GM18868 (cell line): Measurements from ENCODE around the gene LRP2.
"Not testable (repeated sequence)": the region's sequence is repeated elsewhere in the genome, so short reads cannot be mapped to it uniquely, and the experiment has no call there.

Source experiments
- ATAC-seq: cut with Tn5 transposase; IDR thresholded peaks from one replicate; pipeline ENCODE4 v1.9.1; 2021; ENCODE audit warnings: mild to moderate bottlenecking, moderate library complexity; ENCODE audit not compliant: unreplicated experiment

LRP2 gene

DNA sequence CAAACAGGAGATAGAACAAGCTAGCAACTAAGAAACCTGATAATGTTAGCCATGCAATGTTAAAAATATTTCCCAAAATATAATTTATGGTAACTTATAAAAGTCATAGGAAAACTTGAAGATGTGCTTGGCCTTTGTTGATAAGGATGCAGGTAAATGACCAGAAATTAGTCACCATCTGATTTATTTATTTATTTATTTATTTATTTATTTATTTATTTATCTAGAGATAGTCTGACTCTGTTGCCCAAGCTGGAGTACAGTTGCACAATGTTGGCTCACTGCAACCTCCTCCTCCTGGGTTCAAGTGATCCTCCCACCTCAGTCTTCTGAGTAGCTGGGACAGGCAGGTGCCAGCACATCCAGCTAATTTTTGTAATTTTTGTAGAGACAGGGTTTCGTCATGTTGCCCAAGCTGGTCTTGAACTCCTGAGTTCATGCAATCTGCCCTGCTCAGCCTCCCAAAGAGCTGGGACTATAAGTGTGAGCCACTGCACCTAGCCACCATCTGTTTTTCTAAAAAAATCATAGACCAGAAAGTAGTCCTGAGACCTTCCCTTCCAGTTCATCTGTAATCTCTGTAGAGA lies 183.4 kb downstream of the LRP2 start:
- no peak for ATAC-seq

DNA sequence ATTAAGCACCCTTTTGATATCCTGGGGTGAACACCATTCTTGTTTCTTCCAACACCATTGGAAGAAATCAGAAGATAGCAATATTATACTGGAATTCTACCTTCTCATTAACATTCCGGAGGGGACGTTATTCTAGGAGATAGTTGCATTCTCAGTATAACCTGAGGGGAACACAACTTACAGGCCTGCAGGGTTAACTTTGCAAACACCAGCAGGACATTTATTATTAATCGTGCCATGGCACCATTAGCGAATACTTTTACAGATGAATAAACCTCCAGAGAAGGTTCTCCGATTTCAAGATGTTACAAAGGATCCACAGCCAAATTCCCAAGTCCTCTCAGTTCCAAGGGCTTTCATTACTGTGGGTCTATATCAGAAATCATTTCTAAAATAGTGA lies 184.0 kb downstream of the LRP2 start:
- no peak for ATAC-seq

DNA sequence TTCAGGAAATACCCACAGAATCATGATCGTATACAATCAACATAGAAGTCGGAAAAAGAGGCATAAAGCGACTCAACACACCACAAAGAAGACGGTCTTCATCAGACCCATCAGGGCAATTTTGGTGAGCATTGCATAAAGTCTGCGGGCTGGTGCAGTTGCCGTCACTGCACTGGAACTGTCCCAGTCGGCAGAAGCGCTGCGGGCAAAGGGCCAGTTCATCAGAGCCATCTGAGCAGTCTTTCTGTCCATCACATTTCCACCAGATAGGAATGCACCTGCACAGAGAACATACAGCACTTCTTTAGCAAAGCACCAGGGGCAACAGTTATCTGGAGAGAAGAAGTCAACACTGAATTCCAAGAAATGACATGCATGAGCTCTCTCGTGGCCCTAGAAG lies 187.2 kb downstream of the LRP2 start:
- ATAC-seq: no peak

DNA sequence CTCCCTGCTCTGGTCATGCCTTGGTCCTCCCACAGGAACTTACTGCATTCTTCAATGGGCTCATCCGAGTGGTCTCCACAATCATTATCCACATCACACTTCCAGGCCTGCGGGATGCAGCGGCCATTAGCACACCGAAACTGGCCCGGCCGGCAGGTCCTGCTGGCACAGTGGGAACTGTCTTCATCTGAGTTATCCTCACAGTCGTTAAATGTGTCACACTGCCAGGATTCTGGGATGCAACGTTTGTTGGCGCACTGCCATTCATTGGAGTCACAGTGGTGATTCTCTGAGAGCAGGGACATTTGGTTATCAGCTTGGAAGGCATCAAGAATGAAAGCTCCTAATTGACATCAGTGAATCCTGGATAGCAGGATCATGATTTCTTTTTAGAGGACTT lies 188.5 kb downstream of the LRP2 start:
- ATAC-seq: no peak

DNA sequence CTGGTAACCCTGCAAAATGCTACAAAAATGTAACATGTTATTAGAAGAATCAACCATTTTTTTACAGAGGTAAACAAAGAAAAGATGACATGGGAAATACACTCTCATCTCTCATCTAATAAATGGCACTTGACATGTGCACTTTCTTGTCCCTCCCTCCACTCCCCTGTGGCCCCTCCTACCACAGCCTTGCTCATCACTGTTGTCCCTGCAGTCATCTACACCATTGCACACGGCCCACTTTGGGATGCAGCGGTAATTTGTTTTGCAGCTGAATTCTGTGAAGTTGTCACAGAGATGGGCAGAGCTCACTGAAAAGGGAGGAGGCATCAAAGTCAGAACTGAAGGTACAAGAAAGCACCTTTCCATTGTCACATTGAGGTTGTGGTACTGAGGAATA lies 189.4 kb downstream of the LRP2 start:
- ATAC-seq: no peak

DNA sequence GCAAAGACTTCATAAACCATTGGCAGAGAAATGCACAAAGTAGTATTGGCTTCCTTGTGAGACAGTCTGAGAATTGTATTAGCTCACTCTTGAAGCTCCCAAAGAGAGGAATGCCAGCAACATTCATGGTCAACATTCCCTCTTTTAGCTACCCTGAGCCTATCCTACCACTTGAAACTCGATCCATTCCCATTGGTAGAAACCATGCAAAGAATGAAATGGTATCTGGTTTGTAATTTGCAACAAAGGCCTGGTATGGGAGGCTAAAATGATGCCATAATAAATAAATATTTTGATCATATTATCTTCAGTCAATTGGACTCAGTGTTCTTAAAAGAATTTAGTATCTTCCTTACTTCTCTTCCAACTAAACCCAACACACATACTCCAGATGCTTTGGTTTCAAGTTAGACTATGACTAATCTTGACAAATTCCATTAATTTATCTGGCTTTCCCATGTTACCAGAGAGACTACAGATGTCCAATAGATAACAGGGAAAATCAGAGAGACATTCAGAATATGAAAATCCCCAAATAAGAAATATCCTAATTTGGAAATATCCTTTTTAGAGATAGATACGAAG lies 190.1 kb downstream of the LRP2 start:
- no peak for ATAC-seq

DNA sequence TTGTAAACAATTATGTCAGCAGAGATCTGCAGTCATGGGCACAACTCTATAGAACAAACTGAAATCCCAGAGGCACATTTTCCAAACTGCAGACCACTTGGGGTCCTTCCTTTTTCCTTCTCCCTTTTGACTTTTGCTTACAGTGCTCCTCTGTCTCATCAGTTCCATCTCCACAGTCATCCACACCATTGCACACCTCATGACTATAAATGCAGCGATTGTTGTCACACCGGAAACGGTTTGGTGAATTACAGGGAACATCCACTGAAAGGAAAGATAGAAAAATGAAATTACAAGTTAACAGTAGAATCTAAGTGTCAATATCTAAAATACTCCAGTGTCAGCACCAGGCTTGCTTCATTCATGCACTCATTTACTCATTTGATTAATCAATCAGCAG lies 196.5 kb downstream of the LRP2 start:
- ATAC-seq: no peak

DNA sequence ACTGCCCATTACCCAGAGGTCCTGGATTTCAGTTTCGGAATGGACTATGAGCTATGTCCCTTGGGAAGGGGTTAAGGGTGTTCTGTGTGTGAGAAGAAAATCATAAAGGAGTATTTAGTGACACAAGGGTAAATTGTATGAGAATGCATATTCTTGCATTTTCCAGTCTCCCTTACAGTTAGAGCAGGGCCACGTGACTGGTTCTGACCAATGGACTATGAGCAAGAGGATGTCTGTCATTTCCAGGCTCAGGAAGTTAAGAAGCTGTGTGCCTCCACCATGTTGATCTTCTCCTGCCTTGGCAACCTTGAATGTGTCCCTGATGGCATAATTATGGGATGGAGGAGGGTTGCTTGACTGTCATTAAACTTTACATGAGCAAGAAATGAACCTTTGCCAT lies 198.0 kb downstream of the LRP2 start:
- ATAC-seq: no peak

DNA sequence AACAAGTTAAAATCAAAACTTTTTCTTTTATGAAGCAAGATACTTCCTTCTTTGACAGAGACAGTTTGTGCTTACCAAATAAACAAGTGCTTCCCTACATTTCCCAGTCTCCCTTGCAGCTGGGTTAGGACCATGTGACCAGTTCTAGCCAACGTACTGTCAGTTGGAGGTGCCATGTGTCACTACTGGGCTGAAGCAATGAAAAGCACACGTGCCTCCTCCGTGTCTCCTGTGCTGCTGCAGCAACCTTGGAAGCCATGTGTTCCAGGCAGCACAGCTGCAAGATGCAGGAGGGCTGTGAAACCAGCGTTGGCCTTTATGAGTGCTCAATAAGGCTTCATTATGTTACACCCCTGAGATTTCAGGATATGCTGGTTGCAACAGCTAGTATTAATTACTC lies 199.7 kb downstream of the LRP2 start:
- ATAC-seq: no peak

DNA sequence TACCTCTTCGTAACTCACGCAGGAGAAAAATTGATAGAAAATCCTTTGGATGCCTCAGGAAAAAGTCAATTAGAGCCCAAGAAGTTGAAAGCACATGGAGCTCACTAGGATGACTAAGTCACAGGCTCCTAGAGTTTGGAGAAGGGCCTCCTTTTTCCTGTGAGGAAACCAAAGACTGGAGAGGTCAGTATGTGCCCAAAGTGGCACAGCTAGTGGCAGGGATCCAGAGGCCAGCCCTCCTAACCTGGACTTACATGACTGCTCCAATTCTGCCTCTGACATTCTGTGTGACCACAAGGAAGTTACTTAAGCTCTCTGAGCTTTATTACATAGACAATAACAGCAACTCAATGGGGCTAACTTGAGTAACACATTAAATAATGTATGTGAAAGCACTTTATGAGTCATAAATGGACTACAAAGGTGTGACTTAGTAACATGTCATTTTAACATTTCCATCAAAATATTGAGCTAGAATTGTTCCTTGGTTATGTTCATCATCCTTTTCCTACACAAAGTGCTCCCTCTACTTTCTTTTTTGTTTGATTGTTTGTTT lies 201.3 kb downstream of the LRP2 start:
- no peak for ATAC-seq

DNA sequence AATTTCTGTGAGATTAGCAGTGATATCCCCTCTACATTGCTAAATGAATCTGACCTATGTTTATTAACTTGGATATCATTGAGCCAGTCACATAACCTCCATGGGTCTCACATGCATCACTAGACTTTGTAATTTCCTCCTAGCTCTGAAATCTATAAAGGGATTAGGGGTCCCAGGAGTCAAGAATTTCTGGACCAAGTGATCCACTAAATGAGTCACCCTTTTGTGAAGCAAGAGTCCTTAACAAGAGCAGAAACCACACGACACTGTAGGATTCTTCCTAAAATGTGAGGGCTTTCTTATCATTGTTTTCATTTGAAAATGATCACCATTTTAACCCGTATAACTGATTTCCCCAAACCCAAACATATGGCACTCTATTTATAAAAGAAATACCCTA lies 202.6 kb downstream of the LRP2 start:
- ATAC-seq: no peak

DNA sequence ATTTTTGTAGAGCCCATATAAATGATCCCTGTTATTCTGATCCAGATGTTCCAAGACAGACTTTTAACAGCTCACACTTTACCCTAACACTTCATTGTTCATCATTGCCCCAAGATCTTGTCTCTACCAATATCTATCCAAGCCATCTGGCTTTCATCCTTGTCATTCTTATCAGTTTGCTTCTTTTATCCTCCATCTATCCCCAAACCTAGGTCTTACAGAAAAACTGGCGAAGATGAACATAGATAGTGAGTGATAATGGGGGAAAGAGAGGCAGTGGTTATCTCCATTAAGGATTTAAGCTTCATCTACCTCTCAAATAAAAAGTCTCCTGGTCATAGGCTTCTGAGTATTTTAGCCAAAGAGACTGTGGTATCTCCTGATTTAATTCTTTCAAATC lies 203.5 kb downstream of the LRP2 start:
- ATAC-seq: no peak

DNA sequence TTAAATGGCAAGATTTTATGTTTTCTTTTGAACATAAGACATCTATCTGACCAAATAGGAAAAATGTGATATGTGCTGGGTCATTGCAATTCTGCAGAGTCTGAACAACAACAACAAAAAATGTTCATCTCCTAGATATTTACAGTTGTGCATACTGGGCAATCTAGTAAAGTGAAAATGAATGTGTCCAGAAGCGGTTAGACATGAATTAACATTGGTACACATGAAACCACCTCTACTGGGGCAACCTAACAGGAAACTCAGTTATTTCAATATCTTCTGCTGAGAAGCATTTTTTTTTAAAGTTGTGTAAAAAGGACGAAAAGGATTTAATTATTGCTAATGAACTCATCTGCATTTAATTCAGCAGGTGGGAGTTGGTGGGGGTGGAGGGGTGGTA lies 216.1 kb downstream of the LRP2 start:
- no peak for ATAC-seq

DNA sequence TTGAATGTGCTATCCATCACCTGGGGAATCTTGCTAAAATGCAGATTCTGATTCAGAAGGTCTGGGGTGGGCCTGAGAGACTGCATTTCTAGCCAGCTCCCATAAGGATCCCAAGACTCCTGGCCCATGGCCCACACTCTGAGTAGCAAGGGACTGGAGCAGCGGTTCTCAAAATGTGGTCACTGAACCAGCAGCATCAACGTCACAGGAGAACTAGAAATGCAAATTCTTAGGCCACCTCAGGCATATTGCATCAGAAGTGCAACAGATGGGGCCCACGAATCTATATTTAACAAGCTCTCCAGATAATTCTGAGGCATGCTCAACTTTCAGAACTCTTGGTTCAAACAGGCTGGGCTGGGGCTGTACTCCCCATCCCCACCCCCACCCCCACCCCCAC lies 218.3 kb downstream of the LRP2 start:
- no peak for ATAC-seq

DNA sequence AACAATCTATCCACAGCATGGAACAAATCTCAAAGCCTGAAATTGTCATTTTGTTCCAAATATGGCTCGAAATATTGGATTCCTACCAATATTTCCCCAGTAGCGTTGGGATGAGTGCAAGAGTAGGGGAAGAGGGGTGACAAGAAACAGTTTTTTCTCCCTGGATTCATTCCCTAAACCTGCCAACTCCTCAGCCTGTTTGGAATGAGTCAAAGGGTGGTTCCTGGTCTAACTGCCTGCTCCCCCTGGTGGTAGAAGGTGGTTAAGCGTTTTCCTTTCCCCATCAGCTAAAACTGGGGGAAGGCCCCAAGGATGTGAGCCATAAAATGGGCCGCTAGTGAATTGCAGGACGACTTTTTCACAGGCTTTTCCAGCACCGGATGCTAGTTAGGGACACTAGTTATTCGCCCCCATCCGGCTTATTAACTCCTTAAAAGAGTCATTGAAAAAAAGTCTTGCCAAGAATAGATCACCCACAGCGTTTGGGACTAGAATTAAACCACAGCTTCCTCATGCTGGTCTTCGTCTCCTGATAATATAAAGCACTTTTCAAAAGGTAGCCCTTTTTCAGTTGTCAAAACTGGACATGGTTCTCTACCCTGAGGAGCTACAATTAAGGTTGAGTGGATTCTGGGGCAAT lies 220.5 kb downstream of the LRP2 start:
- ATAC-seq: peak; percentile 76

DNA sequence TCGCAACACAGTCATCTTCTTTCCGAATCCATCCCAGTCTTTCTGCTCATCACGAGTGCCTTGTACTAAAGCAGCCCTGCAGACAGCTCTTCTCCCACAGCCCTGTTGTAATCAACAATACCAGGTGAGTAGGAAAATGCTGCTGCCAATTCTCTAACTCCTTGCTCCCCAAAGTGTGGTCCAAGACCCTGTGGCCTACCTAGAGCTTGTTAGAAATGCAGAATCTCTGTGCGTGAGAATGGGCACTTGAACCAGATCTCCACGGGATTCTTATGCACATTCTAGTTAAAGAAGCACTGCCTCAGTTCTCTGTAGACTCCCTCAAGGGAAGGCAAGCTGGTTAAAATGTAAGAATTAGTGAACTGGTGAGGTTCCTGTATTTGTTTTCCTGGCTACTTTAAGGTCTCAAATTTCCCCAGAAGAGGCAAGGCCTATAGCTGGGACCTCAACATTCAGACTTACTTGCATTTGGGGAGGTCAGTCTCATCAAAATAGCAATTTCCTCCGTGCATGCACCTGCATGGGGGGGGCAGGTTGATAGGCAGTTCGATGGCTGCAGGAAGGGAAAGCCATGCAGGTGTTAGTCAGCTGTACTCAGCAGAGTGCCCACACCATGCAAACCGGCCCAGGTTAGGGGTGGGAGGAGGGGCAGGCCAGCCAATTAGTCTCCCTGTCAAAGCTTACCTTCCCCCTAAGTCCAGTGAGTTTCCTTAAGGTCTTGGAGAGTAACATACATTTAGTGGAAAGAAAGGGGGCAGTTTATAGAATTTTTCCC lies 222.2 kb downstream of the LRP2 start:
- ATAC-seq: no peak

DNA sequence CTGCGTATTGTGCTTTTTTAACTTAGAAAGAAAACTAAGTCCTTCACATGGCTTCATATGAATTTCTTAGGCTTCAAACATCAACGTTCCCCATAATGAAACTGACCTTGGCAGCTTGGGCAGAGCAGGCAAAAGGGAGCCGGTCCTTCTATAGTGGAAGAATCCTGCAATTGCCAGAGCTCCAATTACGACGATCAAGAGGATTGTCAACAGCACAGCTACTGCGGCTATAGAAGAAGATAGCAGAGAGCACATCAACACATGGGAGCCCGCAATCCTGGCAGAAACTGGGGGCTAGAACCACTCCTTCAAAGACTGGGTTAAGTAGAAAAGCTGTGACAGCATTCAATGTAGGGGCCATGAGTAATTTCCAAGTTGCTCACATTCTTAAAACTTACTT lies 223.2 kb downstream of the LRP2 start:
- ATAC-seq: no peak

DNA sequence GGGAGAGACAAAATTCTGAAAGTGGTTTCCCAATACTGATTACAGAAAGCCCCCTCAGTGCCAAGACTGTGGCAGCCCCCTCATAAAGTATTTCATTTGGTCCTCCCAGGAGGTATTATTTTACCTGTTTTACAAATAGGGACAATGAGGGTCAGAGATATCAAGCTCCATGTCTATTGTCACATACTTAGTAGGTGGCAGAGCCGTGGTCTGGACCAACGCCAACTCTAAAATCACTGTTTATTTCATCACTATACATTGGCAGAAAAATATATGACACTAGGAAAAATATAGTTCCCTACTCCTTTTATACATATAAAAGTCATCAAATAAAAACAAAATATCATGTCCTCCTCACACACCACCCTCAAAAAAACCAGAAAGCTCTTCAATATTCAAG lies 224.4 kb downstream of the LRP2 start:
- no peak for ATAC-seq

DNA sequence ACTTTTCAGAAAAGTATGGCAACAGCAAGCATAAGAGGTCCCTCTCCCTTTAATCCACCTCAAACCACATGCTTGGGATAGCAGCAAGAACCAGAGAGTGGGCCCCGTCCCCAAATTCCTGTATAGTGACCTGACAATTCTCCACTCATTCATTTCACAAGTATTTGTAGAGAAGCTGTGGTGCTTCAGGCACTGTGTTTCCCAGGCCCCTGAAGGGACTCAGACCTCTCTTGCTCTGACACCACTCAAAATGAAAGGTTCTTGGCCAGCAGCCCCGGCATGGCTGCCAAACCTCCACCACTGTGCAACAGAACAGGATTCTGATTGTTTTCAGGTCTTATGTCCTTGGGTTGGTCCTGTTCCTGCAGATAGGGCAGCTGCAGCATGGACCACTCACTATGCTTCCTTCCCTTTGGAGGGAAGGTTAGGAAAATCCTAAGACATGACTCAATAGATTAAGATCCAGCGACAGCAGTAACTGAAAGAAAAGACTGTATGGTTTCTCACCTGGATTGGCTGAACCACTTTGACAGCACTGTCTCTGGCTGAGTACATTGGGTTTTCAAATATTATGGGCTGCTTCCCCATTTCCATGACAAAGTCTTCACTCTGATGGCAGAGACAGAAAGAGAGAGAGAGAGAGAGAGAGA lies 225.3 kb downstream of the LRP2 start:
- no peak for ATAC-seq

DNA sequence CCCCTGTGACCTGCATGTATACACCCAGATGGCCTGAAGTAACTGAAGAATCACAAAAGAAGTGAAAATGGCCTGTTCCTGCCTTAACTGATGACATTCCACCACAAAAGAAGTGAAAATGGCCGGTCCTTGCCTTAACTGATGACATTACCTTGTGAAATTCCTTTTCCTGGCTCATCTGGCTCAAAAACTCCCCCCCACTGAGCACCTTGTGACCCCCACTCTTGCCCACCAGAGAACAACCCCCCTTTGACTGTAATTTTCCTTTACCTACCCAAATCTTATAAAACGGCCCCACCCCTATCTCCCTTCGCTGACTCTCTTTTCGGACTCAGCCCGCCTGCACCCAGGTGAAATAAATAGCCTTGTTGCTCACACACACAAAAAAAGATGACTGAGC lies 225.9 kb downstream of the LRP2 start:
- not testable (repeated sequence) for ATAC-seq

DNA sequence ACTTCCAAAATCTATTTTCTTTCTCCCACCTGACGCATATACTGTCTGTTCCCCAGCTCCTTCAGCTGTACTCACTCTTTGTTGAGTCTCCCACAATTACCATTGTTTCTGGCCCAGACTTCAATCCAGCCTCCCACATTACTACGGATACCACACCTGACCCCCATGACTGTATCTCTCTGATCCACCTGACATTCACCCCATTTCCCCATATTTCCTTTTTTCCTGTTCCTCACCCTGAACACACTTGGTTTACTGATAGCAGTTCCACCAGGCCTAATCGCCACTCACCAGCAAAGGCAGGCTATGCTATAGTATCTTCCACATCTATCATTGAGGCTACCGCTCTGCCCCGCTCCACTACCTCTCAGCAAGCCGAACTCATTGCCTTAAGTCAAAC lies 228.1 kb downstream of the LRP2 start:
- not testable (repeated sequence) for ATAC-seq
